HepG2 (cell line): ENCODE data around the gene SHISAL2B. TPM values are rescaled to one million over a fixed set of nuclear protein-coding genes. Genes with fewer than 3 reads are reported as not detected.

ENCODE experiments used
- ATF2 ChIP-seq: sonication (generic); formaldehyde crosslinking; IDR thresholded peaks from 2 replicates; pipeline ENCODE4 v1.4.0; 2020; ENCODE audit warnings: missing genetic modification reagents
- BRF2 ChIP-seq: sonication (generic); formaldehyde crosslinking; IDR thresholded peaks from 2 replicates; pipeline ENCODE4 v1.8.1; 2022; ENCODE audit warnings: mild to moderate bottlenecking, missing genetic modification reagents
- SMAD1 ChIP-seq: sonication (generic); formaldehyde crosslinking; IDR thresholded peaks from 2 replicates; pipeline ENCODE4 v1.4.0; 2020; ENCODE audit warnings: missing genetic modification reagents, low read depth, mild to moderate bottlenecking, borderline replicate concordance
- SP4 ChIP-seq: sonication (generic); formaldehyde crosslinking; IDR thresholded peaks from 2 replicates; pipeline ENCODE4 v1.8.1; 2023; ENCODE audit warnings: mild to moderate bottlenecking, missing genetic modification reagents
- ZNF329 ChIP-seq: sonication (generic); formaldehyde crosslinking; IDR thresholded peaks from 2 replicates; pipeline ENCODE4 v1.9.0; 2021; ENCODE audit warnings: low read depth, mild to moderate bottlenecking, missing genetic modification reagents
- polyA plus RNA-seq, 8 experiments: library from polyadenylated mRNA; depleted of rRNA in 3 of 8; stranded (reverse) in 7 of 8; unstranded in 1 of 8; fragments of >200 nt; fragmentation: Illumina TruSeq in 4 of 8; extraction: Trizol in 4 of 8; gene quantifications; 2 replicates each; pipeline versions ENCODE4 v1.2.1 to v1.2.3, GENCODE V29; 2011 to 2016; ENCODE audit warnings: low read depth in 4 of 8, missing spikeins in 1 of 8, mixed read lengths in 1 of 8; ENCODE audit not compliant: insufficient read depth in 1 of 8
- total RNA-seq, 5 experiments: library from RNA; depleted of rRNA; stranded (reverse); fragments of >200 nt; fragmentation: Illumina TruSeq; extraction: Trizol; gene quantifications; 2 replicates each; pipeline ENCODE4 v1.2.3, GENCODE V29; 2016; ENCODE audit warnings: low read depth in 1 of 5
- TF ChIP-seq, protein P1 (sequence below): sonication (generic); formaldehyde crosslinking; IDR thresholded peaks from 2 replicates; pipeline ENCODE4 v1.4.0; 2020; ENCODE audit warnings: missing genetic modification reagents, borderline replicate concordance
- TF ChIP-seq, protein P2 (sequence below): sonication (generic); formaldehyde crosslinking; IDR thresholded peaks from 2 replicates; pipeline ENCODE4 v1.5.0; 2020; ENCODE audit warnings: missing genetic modification reagents

The SHISAL2B gene
- total and polyA plus RNA-seq, 2 of the 13 experiments (the other 11 are each of a cell fraction or from before 2014, with no cell fraction given) = not detected

DNA sequence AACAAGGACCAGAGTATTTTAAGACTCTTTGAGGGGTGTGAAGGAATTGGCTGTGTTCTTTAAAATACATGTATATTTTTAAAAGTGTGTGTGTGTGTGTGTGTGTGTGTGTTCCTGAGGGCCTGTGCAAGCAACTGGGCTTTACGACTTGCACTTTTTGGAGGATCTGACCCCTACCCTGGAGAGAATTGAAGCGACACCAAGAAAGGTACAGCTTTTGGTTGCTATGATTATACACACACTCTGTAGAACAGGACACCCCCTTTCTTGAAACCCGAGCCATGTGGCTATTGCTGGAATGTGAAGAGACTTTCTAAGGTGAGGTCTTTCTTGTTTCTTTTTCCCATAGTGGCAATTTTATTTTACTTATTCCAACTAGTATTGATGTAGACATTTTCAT, 988 bp downstream of the SHISAL2B start (continued):
- TF ChIP-seq, protein P1, sequence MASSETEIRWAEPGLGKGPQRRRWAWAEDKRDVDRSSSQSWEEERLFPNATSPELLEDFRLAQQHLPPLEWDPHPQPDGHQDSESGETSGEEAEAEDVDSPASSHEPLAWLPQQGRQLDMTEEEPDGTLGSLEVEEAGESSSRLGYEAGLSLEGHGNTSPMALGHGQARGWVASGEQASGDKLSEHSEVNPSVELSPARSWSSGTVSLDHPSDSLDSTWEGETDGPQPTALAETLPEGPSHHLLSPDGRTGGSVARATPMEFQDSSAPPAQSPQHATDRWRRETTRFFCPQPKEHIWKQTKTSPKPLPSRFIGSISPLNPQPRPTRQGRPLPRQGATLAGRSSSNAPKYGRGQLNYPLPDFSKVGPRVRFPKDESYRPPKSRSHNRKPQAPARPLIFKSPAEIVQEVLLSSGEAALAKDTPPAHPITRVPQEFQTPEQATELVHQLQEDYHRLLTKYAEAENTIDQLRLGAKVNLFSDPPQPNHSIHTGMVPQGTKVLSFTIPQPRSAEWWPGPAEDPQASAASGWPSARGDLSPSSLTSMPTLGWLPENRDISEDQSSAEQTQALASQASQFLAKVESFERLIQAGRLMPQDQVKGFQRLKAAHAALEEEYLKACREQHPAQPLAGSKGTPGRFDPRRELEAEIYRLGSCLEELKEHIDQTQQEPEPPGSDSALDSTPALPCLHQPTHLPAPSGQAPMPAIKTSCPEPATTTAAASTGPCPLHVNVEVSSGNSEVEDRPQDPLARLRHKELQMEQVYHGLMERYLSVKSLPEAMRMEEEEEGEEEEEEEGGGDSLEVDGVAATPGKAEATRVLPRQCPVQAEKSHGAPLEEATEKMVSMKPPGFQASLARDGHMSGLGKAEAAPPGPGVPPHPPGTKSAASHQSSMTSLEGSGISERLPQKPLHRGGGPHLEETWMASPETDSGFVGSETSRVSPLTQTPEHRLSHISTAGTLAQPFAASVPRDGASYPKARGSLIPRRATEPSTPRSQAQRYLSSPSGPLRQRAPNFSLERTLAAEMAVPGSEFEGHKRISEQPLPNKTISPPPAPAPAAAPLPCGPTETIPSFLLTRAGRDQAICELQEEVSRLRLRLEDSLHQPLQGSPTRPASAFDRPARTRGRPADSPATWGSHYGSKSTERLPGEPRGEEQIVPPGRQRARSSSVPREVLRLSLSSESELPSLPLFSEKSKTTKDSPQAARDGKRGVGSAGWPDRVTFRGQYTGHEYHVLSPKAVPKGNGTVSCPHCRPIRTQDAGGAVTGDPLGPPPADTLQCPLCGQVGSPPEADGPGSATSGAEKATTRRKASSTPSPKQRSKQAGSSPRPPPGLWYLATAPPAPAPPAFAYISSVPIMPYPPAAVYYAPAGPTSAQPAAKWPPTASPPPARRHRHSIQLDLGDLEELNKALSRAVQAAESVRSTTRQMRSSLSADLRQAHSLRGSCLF = no peak
- TF ChIP-seq SMAD1 (no peak), ZNF329 (CRISPR knock-in tag) (no peak), ATF2 (CRISPR knock-in tag) (no peak), SP4 (CRISPR knock-in tag) (no peak), BRF2 (no peak)
- TF ChIP-seq, protein P2, sequence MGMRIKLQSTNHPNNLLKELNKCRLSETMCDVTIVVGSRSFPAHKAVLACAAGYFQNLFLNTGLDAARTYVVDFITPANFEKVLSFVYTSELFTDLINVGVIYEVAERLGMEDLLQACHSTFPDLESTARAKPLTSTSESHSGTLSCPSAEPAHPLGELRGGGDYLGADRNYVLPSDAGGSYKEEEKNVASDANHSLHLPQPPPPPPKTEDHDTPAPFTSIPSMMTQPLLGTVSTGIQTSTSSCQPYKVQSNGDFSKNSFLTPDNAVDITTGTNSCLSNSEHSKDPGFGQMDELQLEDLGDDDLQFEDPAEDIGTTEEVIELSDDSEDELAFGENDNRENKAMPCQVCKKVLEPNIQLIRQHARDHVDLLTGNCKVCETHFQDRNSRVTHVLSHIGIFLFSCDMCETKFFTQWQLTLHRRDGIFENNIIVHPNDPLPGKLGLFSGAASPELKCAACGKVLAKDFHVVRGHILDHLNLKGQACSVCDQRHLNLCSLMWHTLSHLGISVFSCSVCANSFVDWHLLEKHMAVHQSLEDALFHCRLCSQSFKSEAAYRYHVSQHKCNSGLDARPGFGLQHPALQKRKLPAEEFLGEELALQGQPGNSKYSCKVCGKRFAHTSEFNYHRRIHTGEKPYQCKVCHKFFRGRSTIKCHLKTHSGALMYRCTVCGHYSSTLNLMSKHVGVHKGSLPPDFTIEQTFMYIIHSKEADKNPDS = no peak
